AG20443 (cell line): ENCODE results near the gene RFC1.
"Not testable (repeated sequence)": the region's sequence is repeated elsewhere in the genome, so short reads cannot be mapped to it uniquely, and the experiment has no call there.

Source experiments
- DNase-seq: peaks from one replicate; pipeline ENCODE4 v3.0.0; 2012; ENCODE audit warnings: low spot score, mixed read lengths

The RFC1 gene

GRCh38 chr4:39354254-39354552 is 12.0 kb downstream of the RFC1 start:
- no peak for DNase-seq

DNA sequence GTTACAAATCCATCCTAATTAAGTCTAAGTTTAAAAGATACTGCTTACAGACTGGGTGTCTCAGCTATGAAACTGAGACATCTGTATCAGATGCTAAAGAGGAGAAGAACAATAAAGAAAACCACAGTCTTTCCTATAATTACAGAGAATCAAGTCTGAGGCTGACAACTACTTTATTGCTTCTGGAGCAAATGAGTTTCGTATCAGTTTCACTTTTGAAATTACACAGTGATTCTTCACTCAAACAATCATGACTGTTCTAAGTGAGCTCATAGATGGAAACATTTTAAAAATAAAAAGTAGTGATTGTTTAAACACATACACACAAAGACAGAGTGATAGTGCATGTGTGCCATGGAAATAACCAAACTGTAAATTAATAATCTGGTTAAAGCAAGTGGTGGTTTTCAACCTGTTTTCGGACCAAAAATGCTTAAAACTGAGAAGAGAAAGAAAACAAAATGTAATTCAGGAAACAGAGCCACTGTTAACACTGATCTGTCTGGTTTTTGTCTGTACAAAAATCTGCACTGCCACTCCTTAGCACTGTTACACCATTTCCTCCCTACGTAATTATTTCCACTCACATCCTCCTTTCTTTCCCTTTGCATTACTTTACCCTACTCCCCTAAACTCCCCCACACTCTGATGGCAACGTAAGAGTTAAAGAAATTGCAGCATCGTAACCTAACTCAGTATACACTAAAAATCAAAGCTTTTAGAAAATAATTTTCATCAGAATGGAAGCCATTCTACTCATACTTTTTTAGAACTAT is 12.5 kb downstream of the RFC1 start:
- DNase-seq = peak; percentile 48

DNA sequence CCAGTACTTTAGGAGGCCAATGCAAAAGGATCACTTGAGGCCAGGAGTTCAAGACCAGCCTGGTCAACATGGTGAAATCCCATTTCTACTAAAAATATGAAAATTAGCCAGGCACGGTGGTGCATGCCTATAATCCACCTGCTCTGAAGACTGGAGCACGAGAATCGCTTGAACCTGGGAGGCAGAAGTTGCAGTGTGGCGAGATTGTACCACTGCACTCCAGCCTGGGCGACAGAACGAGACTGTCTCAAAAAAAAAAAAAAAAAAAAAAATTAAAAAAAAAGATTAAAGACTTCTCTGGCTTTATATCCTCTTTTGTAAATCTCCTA is 13.0 kb downstream of the RFC1 start:
- DNase-seq = not testable (repeated sequence)

- no peak for DNase-seq
Observed at GRCh38 chr4:39349326-39349725, 16.8 kb downstream of the RFC1 start.

DNA sequence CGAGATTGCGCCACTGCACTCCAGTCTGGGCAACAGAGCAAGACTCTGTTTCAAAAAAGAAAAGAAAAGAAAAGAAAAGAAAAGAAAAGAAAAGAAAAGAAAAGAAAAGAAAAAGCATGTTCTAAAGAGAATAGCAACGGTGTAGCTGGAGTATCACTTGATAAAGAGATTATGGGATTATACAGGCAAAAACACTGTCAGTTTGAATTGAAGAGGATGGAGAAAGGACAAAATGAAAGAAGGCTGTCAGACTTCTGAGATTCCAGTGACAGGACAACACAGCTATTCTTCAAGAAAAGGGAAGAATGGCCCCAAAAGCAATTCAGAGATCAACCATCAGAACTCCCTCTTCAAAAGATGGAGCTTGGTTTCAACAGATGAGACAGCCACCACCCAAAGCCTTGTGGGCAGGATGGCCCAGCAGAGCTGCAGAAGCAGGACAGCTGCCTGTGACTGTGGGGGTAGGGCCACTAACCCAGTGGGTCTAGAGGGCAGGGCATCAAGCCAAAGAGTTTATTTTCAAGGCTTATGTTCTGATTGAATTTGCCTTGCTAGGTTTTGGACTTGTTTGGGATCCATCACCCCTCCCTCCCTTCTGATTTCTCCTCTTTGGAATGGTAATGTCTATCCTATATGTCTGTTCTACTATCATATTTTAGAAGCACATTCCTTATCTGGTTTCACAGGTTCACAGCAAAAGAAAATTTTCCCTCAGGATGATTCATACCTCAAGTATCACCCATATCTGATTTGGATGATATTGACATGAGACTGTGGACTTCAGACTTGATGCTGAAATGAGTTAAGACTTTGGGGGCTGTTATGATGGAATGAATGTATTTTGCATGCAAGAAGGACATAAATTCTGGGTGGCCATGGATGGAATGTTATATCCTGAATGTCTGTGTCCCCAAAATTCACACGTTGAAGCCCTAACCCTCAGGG is 17.5 kb downstream of the RFC1 start:
- no peak for DNase-seq

DNA sequence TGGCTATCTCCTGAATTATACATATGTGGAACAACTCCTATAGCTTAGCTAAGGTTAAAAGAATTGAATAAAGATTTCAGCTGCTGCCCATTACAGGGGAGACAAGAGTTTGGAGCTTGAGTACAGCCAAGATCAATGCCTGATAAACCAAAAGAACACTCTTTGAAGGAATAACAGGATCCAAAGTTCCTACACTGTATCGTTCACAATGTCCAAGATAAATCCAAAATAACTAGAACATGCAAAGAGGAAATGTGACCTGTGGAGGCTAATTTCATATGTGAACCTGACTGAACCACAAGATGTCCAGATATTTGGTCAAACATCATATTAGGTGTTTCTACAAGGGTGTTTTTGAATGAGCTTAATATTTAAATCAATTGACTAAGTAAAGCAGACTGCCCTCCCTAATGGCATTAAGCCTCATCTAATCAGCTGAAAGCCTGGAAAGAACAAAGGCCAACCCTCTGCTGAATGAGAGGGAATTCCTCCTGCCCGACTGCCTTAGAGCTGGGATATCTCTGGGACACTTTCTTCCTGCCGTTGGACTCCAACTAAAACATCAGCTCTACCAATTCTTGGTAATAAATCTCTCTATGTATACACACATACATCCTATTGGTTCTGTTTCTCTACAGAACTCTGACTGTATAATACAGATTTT is 19.2 kb downstream of the RFC1 start:
- DNase-seq = no peak

- DNase-seq = no peak
Observed at GRCh38 chr4:39342731-39343130, 23.4 kb downstream of the RFC1 start.

DNA sequence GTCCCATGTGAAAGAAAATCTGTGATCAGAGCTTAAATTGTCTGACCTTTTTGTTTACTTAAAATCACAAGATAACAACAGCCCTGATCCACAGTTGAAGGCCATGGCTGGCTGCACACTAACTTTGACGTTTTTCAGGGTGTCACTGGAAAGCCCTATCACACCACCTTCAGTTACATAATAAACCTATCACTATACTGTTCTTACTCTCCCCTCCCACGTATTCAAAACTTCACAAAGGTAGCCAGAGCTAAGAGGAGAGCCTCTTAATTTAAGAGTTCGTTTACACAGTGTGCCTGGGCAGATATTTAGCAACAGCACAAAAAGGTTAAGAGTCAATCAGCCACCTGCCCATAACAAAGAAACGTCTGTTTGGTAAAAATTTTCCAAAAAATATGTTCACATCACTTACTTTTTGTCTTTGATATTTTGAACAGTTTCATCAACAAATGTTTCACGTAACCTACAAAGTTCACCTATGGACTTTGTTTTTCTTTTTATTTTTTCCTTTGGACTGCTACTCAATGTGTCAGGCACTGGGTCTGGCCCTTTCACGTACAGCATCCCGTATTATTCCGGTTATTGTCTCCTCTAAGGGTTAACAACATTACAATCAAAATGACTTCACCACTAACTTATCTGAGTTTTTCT is 25.0 kb downstream of the RFC1 start:
- DNase-seq = no peak

DNA sequence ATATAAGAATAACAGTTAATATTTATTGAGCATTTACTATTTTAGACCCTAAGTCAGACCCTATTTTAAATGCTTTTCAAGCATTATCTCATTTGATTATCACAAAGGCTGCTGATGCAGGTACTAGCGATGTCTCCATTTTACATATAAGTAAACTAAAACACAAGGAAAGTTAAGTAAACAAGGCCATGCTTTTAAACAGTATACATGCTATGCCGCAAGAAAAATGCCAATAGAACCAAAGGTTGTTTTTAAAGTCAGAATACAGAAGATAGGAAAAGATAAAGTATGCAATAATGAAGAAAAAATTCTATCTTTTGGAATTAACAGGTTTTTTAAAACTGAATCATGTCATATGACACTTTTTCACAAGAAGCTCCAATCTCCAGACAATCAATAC is 26.2 kb downstream of the RFC1 start:
- DNase-seq = no peak

DNA sequence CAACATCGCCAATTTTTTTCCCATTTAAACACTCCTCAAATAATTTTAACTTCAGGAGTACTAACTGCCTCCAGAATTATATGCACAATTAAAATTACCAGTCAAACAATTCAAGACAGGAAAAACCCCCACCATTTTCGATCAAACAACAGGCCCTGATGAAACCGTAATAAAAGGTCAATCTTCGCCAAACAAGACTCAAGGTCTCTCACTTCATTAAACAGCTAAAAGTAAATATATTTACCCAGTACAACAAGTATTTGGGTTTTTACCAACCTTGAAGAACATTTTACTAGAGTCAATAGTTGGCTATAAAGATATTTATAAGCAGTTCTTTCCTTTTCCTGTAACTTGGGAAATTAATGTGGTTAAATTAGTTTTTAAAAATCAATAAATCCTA is 28.3 kb downstream of the RFC1 start:
- DNase-seq = no peak

GRCh38 chr4:39335566-39335965 is 30.6 kb downstream of the RFC1 start:
- DNase-seq = no peak

DNA sequence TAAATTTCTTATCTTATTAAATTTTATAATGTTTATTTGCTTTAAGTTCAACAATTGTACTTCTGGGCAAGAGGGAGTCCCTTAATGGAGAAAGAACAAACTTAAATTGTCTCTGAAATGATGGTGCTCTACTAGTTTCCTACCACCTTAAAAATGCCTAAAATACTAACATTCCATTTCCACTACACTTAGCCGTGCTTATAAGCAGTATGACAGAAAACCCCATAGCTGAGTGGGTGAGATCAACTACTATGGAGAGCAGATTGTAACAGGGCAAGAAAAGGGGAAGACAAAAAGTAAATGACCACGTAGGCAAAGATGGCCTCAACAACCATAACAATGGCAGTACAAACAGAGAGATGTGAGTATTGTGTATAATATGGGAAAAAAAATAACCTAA is 35.0 kb downstream of the RFC1 start:
- no peak for DNase-seq

DNA sequence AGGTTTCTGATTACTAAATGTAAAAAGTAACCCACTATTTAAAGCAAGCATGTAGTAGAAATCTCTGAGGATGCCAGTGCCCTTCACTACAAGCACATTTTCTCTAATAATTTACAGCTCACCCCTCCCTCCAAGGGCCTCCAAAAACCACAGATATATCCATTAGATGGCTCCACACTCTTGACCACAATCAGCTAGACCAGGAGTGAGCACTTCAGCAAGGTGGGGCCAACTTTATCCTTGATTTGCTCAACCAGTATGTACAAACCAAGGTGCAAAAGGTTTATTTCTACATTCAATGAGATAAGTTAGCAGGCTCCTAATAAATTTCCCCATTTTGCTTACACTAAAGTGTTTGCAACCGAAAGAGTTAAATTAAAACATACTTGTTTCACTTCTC is 35.8 kb downstream of the RFC1 start:
- no peak for DNase-seq

GRCh38 chr4:39326468-39326977 is 39.6 kb downstream of the RFC1 start:
- no peak for DNase-seq

DNA sequence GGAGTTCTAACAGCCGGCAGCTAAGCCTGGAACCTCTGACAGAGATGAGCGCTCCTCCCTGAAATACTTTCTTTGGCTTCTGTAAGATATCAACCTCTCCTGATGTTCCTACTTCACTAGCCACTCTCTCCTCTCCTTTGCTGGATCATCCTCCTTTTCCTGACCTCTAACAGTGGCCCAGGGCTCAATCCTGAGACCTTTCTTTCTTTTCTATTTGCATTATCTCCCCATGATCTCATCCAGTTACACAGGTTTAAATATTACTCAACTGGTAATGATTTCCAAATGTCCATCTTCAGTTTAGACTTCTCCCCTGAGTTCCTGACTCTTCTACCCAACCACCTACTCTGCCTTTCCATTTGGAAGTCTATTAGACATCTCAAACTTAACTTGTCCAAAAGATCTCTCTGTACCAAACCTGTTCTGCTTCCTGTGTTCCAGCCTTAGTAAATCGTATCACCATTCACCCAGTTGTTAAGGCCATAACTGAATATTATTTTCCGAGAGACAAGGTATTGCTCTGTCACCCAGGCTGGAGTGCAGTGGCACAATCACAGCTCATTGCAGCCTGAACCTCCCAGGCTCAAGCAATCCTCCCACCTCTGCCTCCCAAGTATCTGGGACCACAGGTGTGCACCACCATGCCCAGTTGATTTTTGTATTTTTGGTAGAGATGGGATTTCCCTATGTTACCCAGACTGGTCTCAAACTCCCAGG is 41.1 kb downstream of the RFC1 start:
- DNase-seq = no peak

GRCh38 chr4:39324446-39324845 is 41.7 kb downstream of the RFC1 start:
- no peak for DNase-seq

DNA sequence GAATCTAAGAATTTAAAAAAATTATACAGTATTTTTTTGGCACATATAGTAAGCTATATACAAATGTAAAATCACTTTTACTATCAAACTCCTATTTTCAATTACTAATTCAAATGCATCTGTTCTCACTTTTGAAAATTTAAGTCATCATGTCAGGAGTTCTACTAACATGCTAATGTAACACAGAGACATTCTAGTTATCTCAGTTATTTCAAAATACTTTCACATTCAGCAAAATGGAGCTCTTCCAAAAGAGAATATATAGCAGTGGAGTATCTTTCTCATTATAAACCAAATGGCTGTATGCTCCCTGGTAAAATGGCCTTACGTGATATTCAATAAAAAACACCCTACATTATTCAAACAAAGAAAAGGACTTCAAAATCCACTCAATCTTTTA is 42.3 kb downstream of the RFC1 start:
- no peak for DNase-seq

- no peak for DNase-seq
Observed at GRCh38 chr4:39320381-39321115, 45.6 kb downstream of the RFC1 start.

GRCh38 chr4:39319676-39320075 is 46.5 kb downstream of the RFC1 start:
- no peak for DNase-seq

DNA sequence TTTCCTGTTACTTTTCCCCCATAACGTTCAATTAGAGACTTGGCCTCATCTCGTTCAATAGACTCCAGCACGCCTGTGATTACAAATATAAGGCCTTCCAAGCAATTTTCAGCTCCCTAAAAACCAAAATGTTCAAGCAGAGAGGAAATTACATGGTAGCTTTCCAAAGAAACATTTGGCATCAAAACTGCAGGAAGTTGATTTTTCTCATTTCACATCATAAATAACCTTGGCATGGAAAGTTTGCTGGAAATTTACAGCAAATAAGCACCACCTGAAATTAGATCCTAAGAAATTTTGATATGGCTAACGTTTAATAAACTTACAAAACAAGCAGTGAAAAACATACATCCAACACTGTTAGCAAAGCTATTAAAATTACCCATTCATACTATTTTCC is 53.3 kb downstream of the RFC1 start:
- DNase-seq = no peak

DNA sequence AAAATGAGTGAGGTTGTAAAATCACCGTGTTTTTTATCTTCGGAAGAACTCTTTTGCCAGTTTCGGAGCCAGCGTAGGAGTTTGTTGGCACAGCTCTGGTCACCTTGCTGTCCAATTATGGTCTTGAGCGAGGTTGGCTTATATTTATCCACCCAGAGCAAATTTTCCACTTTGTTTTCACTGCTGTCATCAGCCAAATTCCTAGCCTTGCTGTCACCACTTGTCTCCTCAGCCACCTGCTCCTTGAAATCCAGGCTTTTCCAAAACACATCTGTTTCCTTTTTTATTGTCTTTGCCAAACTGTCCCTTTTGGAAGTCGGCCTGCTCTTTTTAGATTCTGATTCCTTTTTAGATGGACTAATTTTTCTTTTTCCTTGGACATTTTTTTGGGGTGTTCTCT is 57.6 kb downstream of the RFC1 start:
- DNase-seq = no peak
